GM19324 (cell line): Measurements from ENCODE around the gene TRDN.
"Not testable (repeated sequence)": the region's sequence is repeated elsewhere in the genome, so short reads cannot be mapped to it uniquely, and the experiment has no call there.

Experiments used
- ATAC-seq: cut with Tn5 transposase; IDR thresholded peaks from one replicate; pipeline ENCODE4 v1.9.1; 2021; ENCODE audit warnings: mild to moderate bottlenecking, moderate library complexity; ENCODE audit not compliant: unreplicated experiment, low FRiP score

The TRDN gene

GRCh38 chr6:123632641-123633040 is 4.1 kb downstream of the TRDN start:
- no peak for ATAC-seq

GRCh38 chr6:123629258-123629941 is 7.3 kb downstream of the TRDN start:
- ATAC-seq: no peak

GRCh38 chr6:123625696-123626095 is 11.1 kb downstream of the TRDN start:
- ATAC-seq: no peak

GRCh38 chr6:123622780-123623179 is 14.0 kb downstream of the TRDN start:
- ATAC-seq: no peak

GRCh38 chr6:123619156-123619555 is 17.6 kb downstream of the TRDN start:
- no peak for ATAC-seq

GRCh38 chr6:123616942-123617341 is 19.8 kb downstream of the TRDN start:
- ATAC-seq: no peak

- no peak for ATAC-seq
These were observed 20.7 kb downstream of the TRDN start for GRCh38 chr6:123616016-123616415.

- no peak for ATAC-seq
These were observed 26.0 kb downstream of the TRDN start for GRCh38 chr6:123610779-123611178.

- ATAC-seq: no peak
These were observed 32.7 kb downstream of the TRDN start for GRCh38 chr6:123604067-123604466.

GRCh38 chr6:123598011-123598410 is 38.7 kb downstream of the TRDN start:
- ATAC-seq: peak; percentile 47

- no peak for ATAC-seq
These were observed 42.0 kb downstream of the TRDN start for GRCh38 chr6:123594776-123595175.

GRCh38 chr6:123592426-123592825 is 44.3 kb downstream of the TRDN start:
- ATAC-seq: no peak

- ATAC-seq: no peak
These were observed 46.8 kb downstream of the TRDN start for GRCh38 chr6:123589973-123590372.

GRCh38 chr6:123589317-123589716 is 47.4 kb downstream of the TRDN start:
- ATAC-seq: no peak

GRCh38 chr6:123588546-123588895 is 48.2 kb downstream of the TRDN start:
- ATAC-seq: no peak

- no peak for ATAC-seq
These were observed 48.8 kb downstream of the TRDN start for GRCh38 chr6:123587838-123588545.

- ATAC-seq: not testable (repeated sequence)
These were observed 49.3 kb downstream of the TRDN start for GRCh38 chr6:123587407-123587806.

GRCh38 chr6:123580331-123580730 is 56.4 kb downstream of the TRDN start:
- no peak for ATAC-seq

GRCh38 chr6:123575188-123575587 is 61.6 kb downstream of the TRDN start:
- no peak for ATAC-seq

- no peak for ATAC-seq
These were observed 65.7 kb downstream of the TRDN start for GRCh38 chr6:123570813-123571684.

- ATAC-seq: no peak
These were observed 67.2 kb downstream of the TRDN start for GRCh38 chr6:123569575-123569974.
